Stimulated activated CD4-positive, alpha-beta T cell treated with anti-CD3 and anti-CD28 coated beads, TNF-alpha, amount 100 ng/mL, for 24 hours (primary cell): ENCODE results near the gene SCN9A.
"Not testable (repeated sequence)": the region's sequence is repeated elsewhere in the genome, so short reads cannot be mapped to it uniquely, and the experiment has no call there.

Source experiments
- DNase-seq, 3 experiments: peaks; one replicate each; pipeline ENCODE4 v3.0.0-alpha.2; 2020; ENCODE audit warnings: low read depth in 3 of 3

The SCN9A gene

DNA sequence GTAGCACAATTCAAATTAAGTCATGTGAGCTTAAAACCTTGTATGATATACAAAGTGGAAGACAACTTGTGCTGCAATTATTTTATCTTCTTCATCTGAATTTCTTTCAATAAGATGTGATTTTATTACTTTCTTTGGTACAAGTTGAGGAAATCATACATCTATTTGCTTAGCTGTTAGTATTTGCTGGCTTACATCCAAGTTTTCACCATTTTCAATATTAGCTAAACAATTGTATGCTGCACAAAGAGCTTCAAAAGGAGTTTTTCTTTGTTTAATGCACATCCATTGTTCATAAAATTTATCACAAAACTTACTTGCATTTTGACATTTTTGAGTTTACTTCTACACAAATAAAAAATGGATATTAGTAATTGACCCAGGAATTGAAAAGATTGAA is 40.9 kb downstream of the SCN9A start:
- DNase-seq, result no peak

DNA sequence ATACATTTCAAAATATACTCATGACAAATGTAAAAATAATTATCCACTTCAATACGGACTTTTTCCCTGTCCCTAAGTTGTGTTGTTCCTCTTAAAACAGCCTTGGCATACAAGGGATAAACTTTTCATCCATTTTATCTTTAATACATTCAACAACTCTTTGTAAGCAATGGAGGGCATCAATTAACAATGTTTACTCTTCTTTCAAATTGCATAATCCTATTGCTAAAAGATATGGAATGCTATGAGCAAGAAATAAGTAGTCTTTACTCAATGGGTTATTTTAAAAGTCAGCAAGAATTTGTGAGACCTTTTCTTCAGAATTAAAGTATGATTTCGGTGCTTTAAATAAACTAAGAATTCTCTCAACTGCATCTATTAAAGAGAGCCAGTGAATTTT is 41.9 kb downstream of the SCN9A start:
- no peak for DNase-seq

DNA sequence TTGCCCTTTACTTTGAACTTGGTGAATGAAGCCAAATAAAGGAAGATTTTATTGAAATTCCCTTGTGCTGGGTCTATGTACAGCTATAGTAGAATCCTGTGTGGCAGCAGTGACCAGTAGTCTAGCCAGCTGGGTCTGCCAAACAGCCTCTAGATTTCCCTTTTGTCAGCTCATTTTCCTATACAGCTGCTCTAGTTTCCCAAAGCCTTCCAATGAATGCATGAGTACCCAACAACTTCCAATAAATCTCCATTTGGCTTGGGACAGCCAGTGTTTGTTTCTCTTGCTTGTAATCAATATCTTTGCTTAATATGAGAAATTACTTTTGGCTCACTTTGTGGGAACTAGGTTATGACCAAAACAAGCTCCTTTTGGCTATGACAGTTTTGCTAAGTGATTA is 43.6 kb downstream of the SCN9A start:
- no peak for DNase-seq

DNA sequence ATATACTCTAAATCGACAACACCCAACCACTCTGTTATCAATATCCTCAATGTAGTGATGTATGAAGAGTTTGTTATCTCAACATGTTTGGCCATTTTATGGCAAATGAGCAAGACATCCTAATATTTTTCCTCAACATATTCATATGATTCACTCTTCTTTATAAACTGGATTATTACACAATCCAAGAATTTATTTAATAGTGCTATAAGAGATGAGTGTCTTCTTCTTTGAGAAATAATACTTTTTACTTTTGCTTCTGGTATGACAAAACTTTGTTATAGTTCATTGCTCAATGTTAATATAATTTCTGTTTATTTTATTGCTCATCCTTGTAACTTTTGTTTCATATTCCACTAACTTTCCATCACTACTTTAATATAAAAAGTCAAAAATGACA is 44.3 kb downstream of the SCN9A start:
- no peak for DNase-seq

DNA sequence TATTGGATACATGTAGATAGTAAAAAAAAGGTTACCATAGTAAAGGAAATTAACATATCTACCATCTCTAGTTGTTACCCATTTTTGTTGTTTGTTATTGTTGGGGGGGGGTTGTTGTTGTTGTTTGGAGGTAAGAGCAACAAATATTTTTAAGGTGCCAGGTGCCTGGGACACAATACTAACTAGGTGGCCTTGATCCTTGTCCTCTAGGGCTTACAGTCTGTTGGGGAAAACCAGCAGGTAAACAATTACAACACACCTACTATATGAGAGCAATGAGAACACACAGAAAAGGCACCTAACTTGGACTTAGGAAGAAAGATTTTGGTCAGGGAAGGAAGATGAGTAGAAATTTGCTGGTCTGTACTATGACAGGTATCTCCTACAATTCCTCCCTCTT is 46.3 kb downstream of the SCN9A start:
- no peak for DNase-seq

DNA sequence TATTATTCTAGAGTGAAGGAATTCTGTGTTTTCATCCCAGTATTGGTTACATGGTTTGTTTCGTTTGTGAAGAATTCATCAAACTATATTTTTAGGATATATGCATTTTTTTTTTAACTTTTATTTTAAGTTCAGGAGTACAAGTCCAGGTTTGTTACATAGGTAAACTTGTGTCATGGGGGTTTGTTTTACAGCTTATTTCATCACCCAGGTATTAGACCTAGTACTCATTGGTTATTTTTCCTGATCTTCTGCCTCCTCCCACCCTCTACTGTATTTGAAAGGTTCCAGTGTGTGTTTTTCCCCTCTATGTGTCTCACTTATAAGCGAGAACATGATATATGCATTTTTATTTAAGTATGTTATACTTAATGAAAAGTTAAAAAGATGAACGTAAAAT is 47.6 kb downstream of the SCN9A start:
- DNase-seq, result no peak

DNA sequence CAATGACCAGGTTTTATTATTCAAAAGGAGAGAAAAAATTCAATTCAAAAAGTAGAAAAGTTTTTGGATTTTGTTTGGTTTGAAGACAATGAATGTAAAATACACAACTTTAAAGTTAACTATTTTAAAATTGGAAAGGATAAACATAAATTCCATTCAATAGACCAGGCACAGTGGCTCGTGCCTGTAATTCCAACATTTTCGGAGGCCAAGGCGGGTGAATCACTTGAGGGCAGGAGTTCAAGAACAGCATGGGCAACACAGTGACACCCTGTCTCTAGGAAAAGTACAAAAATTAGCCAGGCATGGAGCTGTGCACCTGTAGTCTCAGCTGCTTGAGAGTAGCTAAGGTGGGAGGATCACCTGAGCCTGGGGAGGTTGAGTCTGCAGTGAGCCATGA is 54.7 kb downstream of the SCN9A start:
- no peak for DNase-seq

DNA sequence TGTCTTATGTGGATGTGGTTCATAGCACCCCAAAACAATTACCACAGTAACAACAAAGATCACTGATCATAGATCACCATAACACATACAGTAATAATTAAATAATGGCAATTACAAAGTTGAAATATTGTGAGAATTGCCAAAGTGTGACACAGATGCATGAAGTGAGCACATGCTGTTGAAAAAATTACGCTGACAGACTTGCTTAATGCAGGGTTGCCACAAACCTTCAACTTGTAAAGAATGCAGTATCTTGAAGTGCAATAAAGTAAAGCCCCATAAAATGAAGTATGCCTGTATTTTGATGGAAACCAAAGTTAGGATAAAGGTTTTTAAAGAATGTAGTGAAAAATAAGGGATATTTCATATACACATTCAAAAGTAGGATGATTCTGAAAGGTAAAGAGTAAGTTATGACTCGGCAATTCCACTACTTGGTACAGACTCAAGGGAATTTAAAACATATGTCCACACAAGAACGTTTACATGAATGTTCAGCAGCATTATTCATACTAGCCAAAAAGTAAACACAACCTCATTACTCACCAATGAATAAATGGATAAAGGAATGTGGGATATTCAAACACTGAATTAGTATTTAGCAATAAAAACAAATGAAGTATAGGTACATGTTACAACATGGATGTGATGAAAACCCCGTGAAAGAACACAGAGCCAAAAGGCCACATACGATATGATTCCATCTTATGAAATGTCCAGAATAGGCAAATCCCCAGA is 61.6 kb downstream of the SCN9A start:
- DNase-seq, result no peak

DNA sequence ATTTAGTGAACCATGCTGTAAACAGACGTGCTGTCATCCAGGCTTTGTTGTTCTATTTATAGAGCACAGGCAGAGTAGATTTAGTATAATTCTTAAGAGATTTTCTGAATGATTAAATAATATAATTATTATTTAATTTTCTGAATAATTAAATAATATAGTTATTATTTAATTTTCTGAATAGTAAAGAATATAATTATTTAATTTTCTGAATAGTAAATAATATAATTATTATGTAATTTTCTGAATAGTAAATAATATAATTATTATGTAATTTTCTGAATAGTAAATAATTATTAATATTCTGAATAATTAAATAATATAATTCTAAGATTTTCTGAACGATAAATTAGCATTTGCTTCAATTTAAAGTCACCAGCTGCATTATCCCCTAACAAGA is 62.9 kb downstream of the SCN9A start:
- DNase-seq, result not testable (repeated sequence)

DNA sequence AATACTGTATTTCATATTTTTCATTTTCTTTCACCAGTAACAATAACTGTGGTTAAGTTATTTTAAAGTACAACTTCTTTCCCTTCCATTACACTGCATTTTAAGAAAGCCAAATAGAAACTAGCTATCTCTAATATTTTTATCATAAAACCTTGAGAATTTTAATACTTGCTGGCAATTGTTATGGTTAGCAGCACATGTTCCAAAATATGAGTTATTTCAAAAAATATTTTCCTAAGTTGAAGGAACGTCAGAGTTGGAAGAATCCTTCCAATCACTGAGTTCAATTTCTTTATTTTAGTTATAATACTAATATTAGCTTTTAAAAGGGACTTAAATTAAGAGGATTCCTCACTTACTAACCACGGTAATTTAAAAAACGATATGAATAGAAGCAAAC is 68.4 kb downstream of the SCN9A start:
- no peak for DNase-seq

DNA sequence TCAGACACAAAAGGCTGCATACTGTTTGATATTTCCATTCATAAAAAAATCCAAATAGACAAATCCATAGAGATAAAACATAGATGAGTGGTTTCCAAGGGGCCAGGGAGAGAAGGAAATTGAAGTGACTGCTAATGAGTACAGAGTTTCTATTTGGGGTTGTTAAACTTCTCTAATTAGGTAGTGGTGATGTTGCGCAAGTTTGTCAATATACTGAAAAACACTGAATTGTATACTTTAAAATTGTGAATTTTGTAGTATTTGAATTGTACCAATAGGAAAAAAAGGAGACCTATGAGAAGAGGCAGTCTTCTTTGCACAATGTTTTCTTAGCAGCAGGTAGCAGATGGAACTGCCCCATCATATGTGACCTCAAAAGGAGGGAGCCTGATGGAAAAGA is 71.1 kb downstream of the SCN9A start:
- DNase-seq, result no peak

DNA sequence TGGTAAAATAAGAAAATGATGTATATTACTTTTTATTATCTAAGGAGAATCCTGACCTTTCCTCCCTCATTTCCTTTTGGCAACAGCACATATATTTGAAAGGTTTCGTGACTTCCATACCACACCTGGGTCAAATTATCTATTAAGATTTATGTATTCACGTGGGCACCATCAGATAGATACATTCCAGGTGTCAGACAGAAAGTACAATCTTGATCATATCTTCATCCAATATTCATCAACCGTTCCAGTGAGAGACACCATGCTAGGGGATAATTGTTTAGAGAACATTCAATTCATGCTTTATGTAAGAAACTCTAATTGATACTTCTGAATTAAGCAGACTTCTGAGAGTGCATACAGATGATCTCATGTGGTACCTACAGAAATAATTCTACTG is 73.7 kb downstream of the SCN9A start:
- no peak for DNase-seq

DNA sequence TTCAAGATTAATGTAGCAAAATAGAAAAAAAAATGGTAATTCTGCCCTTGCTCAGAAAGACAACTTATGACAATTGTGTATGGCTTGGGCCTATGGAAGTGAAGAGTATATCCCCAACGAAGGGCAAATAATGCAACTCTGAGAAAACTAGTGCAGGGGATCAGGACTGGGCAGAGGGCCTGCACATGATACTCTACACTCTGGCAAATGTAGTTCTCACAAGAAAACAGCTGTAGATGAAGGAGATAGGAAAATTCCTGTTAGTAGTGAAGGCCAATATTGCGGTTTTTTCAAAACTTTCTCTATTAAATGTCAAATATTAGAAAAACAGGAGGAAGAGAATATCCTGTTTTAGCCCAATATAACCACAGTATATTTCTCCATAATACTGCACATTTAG is 77.8 kb downstream of the SCN9A start:
- no peak for DNase-seq

DNA sequence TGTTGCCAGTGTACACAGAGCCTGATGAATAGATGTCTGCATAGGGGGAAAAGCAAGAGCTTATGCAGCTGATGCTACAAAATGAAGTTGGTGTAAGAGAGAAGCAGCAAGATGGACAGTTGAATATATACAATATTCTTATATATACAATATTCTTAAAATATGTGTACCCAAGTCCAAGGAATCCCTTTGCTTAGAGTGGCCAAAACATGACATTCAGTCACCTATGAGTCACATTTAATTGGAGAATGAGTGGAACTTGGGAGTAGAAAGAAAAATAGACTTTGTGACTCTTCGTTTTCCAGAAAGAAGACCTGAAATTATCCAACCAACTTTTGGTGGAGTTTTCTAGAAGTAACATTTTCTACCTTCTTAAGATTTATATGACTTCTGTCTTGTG is 81.8 kb downstream of the SCN9A start:
- no peak for DNase-seq

DNA sequence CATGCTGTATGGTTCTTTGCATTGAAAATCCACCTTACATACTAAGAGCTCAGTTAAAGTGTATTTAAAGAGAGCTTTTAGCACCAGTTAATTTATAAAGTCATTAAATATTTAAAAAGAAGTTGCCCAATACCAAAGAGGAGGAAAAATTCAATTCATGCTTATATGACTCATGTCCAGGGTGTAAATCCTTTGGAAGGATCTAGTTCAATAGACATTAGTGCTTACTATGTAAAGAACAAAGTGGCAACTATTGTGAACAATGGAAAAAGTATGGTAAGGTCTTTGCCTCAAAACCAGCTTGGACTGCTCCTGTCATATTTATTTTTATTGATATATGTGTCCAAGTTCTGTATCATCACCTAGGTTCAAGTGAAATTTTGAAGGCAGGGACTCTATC is 90.5 kb downstream of the SCN9A start:
- DNase-seq, result no peak

DNA sequence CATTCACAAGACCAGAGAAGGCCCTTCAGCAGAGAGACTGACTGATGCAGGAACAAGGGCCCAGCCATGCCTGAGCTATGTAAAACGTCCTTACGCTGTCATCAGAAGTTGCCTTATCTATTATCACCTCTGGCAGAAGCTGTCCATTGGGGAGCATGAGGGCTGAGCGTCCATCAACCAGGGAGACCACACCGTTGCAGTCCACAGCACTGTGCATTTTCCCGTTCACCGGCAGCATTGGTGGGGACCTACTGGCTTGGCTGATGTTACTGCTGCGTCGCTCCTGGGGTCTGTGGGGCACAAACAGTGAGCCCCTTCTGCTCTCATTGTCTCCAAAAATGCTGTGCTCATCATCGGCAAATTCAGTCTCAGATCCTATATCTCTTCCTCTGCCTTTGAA is 91.4 kb downstream of the SCN9A start:
- no peak for DNase-seq

DNA sequence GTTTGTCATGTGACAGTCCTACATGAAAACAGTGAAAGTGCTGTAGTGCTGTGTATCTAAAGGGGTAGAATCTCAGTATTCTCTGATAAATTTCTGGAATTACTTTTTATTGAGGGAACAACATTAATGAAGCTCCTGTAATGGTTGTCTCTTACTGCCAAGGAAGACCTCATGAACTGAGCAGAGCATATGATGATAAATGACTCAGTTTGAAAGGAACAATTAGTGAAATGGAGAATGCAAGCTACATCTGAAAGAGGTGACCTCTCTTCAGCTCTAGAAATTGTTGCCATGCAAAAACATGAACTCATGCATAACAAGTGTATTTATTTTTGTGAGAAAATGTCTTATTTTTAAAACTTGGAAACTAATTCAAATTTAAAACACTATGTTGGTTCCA is 93.6 kb downstream of the SCN9A start:
- no peak for DNase-seq

DNA sequence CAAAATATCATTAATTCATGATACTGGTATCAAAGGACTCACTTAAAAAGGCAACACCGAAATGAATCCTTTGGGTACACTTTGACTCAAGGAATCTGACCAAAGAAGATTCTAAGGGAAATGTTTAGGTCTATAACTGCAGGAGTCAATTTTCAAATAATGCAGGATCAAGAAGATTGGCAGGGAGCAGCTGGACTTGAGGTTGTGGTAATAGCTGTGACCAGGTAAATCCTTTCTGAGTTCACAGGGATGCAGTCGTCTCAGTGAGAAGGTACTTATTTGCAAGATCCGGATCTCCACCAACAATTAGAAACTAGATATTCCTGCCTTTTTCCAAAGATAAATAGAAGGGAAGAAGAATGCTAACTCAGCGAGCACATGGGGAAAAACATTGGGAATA is 96.9 kb downstream of the SCN9A start:
- DNase-seq, result no peak

DNA sequence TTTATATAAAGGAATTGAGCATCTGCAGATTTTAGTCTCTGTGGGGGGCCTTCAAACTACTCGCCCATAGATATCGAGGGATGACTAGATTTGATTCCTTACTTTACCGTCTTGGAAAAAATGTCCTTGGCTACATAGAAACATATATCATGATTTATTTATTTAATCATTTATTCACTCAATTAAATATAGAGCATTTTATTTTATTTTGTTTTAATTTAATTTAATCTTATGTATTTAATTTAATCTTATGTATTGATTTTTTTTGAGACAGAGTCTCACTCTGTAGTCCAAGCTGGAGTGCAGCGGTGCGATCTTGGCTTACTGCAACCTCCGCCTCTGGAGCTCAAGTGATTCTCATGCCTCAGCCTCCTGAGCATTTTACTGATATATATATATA is 105.4 kb downstream of the SCN9A start:
- no peak for DNase-seq

DNA sequence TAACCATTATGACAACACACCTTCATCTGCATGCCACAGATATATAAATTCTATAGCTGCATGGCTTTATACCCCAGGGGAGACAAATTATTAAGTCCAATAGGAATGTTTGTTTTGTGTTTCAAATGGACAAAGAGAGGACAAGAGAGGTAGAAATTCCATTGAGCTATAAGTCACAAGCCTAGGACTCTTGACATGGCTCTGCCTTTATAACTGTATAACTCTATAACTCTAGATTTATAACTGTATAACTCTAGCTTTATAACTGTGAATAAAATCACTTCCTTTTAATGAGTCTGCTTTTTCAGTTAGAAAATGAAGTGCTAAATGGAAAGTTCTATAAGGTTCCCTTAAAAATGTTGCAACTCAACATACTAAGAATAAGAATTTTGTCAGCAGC is 106.4 kb downstream of the SCN9A start:
- DNase-seq, result no peak

DNA sequence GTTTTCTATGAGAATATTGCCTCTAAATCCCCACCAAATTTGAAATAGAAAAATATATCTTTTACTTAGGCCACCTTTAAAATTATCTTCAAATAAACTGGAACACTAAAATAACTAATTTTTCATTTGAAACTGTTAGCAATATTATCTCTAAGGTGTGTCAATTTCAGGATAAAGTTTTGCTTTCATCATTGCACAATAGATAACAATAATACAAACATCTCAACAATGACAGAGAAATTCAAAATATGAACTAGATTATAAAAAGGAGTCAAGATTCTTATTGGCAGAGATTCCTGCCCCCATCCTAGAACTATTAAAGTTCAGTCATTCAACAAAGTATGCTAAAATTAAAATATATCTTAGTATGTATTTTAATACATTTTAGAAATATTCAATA is 117.9 kb downstream of the SCN9A start:
- DNase-seq, result no peak

DNA sequence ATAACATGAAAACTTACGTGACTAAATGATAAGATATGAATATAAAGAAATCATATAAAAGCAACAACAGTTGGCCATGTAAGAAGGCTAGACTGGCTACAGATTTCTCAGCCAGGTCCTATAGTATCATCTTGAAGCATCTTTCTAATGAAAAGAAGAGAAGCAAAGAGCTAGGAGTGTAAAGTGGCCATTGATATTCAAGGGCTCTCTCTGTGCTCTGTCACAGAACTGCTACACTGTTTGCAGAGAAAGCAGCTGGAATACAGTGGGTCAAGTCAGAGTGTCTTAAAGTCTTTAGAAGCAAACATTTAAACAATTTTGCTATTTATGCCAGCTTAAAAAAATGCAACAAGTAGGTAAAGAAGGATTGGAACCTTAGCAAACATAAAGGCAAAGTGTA is 118.8 kb downstream of the SCN9A start:
- no peak for DNase-seq

DNA sequence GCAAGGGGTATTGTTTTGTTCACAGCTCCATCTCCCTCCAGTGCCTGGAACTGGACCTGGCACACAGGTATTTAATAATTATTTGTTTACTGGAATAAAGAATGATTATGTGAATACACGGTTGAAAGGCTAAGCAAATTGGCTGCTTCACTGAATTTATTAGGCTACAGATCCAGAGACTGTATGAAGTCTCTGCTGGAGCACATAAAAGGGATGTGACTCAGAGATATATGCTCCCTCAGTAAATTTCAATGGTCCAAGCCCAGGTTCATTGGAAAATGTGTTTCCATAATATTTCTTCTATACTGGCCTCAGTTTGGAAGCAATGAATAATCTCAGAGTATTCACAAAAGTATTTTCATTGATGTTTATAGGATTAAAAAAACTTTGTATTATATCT is 126.4 kb downstream of the SCN9A start:
- DNase-seq, result no peak

DNA sequence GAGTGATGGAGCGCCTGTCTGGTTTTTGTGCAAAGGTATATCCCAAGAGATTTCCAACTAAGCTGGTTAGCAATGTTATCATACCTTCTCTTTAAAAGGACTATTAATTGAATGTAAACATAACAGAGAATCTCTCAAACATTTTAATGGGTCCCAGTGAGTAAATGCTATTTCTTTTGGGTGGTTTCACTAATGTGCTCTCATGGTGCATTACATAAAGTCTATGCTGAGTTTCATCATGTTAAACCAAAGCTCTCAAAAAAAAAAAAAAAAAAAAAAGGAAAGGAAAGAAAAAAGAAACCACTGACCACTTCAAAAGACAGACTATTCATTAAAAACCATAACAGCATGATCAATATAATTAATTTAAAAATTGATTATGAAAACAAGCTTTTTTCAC is 128.8 kb downstream of the SCN9A start:
- no peak for DNase-seq

DNA sequence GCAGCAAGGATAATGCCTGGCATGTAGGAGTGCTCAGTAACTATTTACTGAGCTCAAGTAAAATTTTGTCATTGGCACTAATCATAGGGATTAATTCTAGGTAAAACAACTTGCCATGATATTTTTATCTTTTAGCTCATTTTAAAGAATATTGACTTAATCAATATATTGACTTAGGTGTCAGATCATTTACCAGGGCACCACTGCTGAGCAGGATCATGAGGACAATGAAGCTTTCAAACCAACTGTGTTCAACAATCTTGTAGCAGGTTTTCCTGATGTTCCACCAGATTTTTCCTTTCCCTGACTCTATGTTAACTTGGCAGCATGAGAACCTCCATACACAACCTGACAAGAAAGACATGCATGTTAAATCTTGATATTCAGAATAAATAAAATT is 133.4 kb downstream of the SCN9A start:
- DNase-seq, result no peak
